Endodermal cell (in vitro differentiated cells): Measurements from ENCODE around the gene VIT. TPM values are rescaled to one million over a fixed set of nuclear protein-coding genes. Genes with fewer than 3 reads are reported as not detected.

Experiments used
- DNase-seq: peaks from one replicate; pipeline ENCODE4 v3.0.0-alpha.2; 2017
- H3K27ac ChIP-seq: 2 replicates; pipeline ENCODE4 v1.5.1; 2013; ENCODE audit warnings: mild to moderate bottlenecking, low read depth, low read length, moderate library complexity
- H3K27me3 ChIP-seq: 2 replicates; pipeline ENCODE4 v1.6.1; 2013; ENCODE audit warnings: mild to moderate bottlenecking, low read length, moderate library complexity; ENCODE audit not compliant: insufficient read depth, control insufficient read depth, poor library complexity, severe bottlenecking
- H3K36me3 ChIP-seq: 2 replicates; pipeline ENCODE4 v1.7.0; 2013; ENCODE audit warnings: mild to moderate bottlenecking, low read length, moderate library complexity; ENCODE audit not compliant: control insufficient read depth, insufficient read depth
- H3K4me1 ChIP-seq: one replicate; pipeline ENCODE4 v1.7.0; 2013; ENCODE audit warnings: low read length; ENCODE audit not compliant: control insufficient read depth, insufficient read depth
- H3K4me3 ChIP-seq: 2 replicates; pipeline ENCODE4 v1.5.1; 2013; ENCODE audit warnings: mild to moderate bottlenecking, low read length, moderate library complexity
- H3K9ac ChIP-seq: 2 replicates; pipeline ENCODE4 v1.6.1; 2013; ENCODE audit warnings: mild to moderate bottlenecking, low read length, moderate library complexity; ENCODE audit not compliant: poor library complexity, severe bottlenecking; ENCODE audit errors: extremely low read depth
- H3K9me3 ChIP-seq: 2 replicates; pipeline ENCODE4 v1.6.1; 2013; ENCODE audit warnings: mild to moderate bottlenecking, low read length, moderate library complexity; ENCODE audit not compliant: control insufficient read depth
- H3K27ac Mint-ChIP-seq: 2 replicates; pipeline ENCODE4 v1.8.0; 2020; ENCODE audit warnings: mixed read lengths
- H3K27me3 Mint-ChIP-seq: 2 replicates; pipeline ENCODE4 v1.8.0; 2021; ENCODE audit warnings: mild to moderate bottlenecking, mixed read lengths; ENCODE audit not compliant: insufficient read depth
- H3K36me3 Mint-ChIP-seq: 2 replicates; pipeline ENCODE4 v1.8.0; 2020; ENCODE audit warnings: low read depth, mixed read lengths
- H3K4me1 Mint-ChIP-seq: 2 replicates; pipeline ENCODE4 v1.8.0; 2020; ENCODE audit warnings: mixed read lengths
- H3K4me3 Mint-ChIP-seq: 2 replicates; pipeline ENCODE4 v1.8.0; 2020; ENCODE audit warnings: mild to moderate bottlenecking, moderate library complexity, mixed read lengths
- H3K9me3 Mint-ChIP-seq: 2 replicates; pipeline ENCODE4 v1.8.0; 2020; ENCODE audit warnings: mild to moderate bottlenecking, mixed read lengths
- WGBS, 2 experiments: methylation state at CpG; one replicate each; pipeline versions ENCODE4 v1.1.5 to v1.1.7; 2013; ENCODE audit warnings: missing lambda C conversion rate in 2 of 2, mixed read lengths in 1 of 2; ENCODE audit not compliant: insufficient coverage in 1 of 2, insufficient read length in 1 of 2; 5-methylcytosine and 5-hydroxymethylcytosine counted together
- total RNA-seq, 2 donors: library from RNA; stranded (reverse); fragmentation: NEBNext Ultra II Directional in 1 of 2; extraction: Animal tissue kit (Norgen Biotek cat#: 25700) in 1 of 2; gene quantifications; 2 replicates in 1 of 2; 3 replicates in 1 of 2; pipeline ENCODE4 v1.2.1, GENCODE V29; 2021
- TF ChIP-seq, protein P1 (sequence below): fragments of 200-600 bp; sonication (generic); conservative IDR thresholded peaks from 2 replicates; pipeline ENCODE4 v1.5.0; 2021; ENCODE audit warnings: antibody characterized with exemption, mild to moderate bottlenecking

VIT gene
- total RNA-seq, 2 donors from 2014 or later, result 0.53 TPM; not detected in 1

GRCh38 chr2:36698993-36699392 lies 2.5 kb downstream of the VIT start:
- no peak for DNase-seq
- Mint-ChIP-seq H3K4me1 (peaks cover 36% of the 10 kb centered on the region), H3K9me3 (no peaks in the 10 kb centered on the region), H3K27ac (no peak overlapping the region), H3K4me3 (no peak overlapping the region), H3K27me3 (no peaks in the 10 kb centered on the region), H3K36me3 (no peaks in the 10 kb centered on the region)
- H3K27me3 ChIP-seq, result no peaks in the 10 kb centered on the region
- 88% methylated on average over 1 of the region's 1 CpG; no CpG with 5 or more reads in 1 of the 2 experiments for whole genome bisulfite sequencing, 2 experiments
- TF ChIP-seq, protein P1, sequence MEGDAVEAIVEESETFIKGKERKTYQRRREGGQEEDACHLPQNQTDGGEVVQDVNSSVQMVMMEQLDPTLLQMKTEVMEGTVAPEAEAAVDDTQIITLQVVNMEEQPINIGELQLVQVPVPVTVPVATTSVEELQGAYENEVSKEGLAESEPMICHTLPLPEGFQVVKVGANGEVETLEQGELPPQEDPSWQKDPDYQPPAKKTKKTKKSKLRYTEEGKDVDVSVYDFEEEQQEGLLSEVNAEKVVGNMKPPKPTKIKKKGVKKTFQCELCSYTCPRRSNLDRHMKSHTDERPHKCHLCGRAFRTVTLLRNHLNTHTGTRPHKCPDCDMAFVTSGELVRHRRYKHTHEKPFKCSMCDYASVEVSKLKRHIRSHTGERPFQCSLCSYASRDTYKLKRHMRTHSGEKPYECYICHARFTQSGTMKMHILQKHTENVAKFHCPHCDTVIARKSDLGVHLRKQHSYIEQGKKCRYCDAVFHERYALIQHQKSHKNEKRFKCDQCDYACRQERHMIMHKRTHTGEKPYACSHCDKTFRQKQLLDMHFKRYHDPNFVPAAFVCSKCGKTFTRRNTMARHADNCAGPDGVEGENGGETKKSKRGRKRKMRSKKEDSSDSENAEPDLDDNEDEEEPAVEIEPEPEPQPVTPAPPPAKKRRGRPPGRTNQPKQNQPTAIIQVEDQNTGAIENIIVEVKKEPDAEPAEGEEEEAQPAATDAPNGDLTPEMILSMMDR, result no peak
- H3K9ac ChIP-seq, result no peak overlapping the region
- H3K4me3 ChIP-seq, result no peak overlapping the region
- no peaks in the 10 kb centered on the region for H3K36me3 ChIP-seq
- no peak overlapping the region for H3K27ac ChIP-seq
- H3K4me1 ChIP-seq, result peaks cover 5% of the 10 kb centered on the region
- no peaks in the 10 kb centered on the region for H3K9me3 ChIP-seq

GRCh38 chr2:36700311-36700710 lies 3.8 kb downstream of the VIT start:
- Histone ChIP-seq H3K36me3 (no peaks in the 10 kb centered on the region), H3K27ac (no peak overlapping the region), H3K27me3 (no peaks in the 10 kb centered on the region), H3K9me3 (no peaks in the 10 kb centered on the region), H3K4me1 (peaks cover 5% of the 10 kb centered on the region), H3K4me3 (no peak overlapping the region), H3K9ac (no peak overlapping the region)
- no peak for DNase-seq
- H3K4me1 Mint-ChIP-seq, result peaks cover 43% of the 10 kb centered on the region
- no peak overlapping the region for H3K27ac Mint-ChIP-seq
- H3K4me3 Mint-ChIP-seq, result no peak overlapping the region
- H3K36me3 Mint-ChIP-seq, result no peaks in the 10 kb centered on the region
- 98 to 100% methylated on average over 1 to 2 of the region's 4 CpGs for WGBS, 2 experiments
- no peaks in the 10 kb centered on the region for H3K9me3 Mint-ChIP-seq
- TF ChIP-seq, protein P1, result no peak
- H3K27me3 Mint-ChIP-seq, result no peaks in the 10 kb centered on the region

DNA sequence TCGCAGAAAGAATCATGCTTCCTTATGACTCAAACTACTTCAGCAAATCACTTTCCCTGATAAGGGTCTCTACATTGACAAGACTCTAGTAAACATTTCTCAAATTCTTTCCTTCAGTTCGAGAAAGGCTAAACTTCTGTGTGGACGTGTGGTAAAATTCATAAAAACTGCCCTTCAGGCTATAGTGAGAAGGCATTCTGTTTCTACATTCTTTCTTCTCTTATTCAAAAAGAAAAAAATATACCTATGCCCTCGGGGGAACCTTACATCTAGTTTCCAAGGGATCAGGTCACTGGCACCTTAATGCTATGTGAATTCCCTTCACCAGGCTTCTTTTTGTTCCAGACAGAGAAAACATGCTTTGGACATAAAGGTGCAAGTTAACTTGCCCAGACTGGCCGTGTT lies 4.9 kb downstream of the VIT start:
- 63 to 66% methylated on average over 4 to 5 of the region's 5 CpGs for WGBS, 2 experiments
- H3K27ac ChIP-seq, result no peak overlapping the region
- H3K4me3 ChIP-seq, result no peak overlapping the region
- Mint-ChIP-seq H3K9me3 (no peaks in the 10 kb centered on the region), H3K4me3 (no peak overlapping the region), H3K4me1 (peaks cover 38% of the 10 kb centered on the region), H3K27ac (peak overlapping the region; percentile 73), H3K27me3 (no peaks in the 10 kb centered on the region), H3K36me3 (no peaks in the 10 kb centered on the region)
- H3K27me3 ChIP-seq, result no peaks in the 10 kb centered on the region
- no peaks in the 10 kb centered on the region for H3K9me3 ChIP-seq
- H3K9ac ChIP-seq, result no peak overlapping the region
- TF ChIP-seq, protein P1, result peak; percentile 67
- H3K36me3 ChIP-seq, result no peaks in the 10 kb centered on the region
- H3K4me1 ChIP-seq, result peaks cover 5% of the 10 kb centered on the region
- no peak for DNase-seq
